Activated naive CD8-positive, alpha-beta T cell treated with anti-CD3 and anti-CD28 coated beads, Interleukin-2, amount 10 ng/mL, durations not matched to agents 7 days and 5 days (primary cell): ENCODE results near the gene COL18A1. TPM values are rescaled to one million over a fixed set of nuclear protein-coding genes. Genes with fewer than 3 reads are reported as not detected.
A peak's percentile ranks its signal among the peaks of the same experiment; 100 is the strongest.

Experiments used
- ATAC-seq: fragments of 150-1000 bp; cut with Tn5 transposase; one replicate; pipeline ENCODE4 v1.10.0; 2021; ENCODE audit warnings: low read depth, moderate library complexity
- POLR2A ChIA-PET: fragments of 350-600 bp; sonication (Branson Sonifier 250); formaldehyde crosslinking; loops from one replicate; lab custom pipeline; 2021; ENCODE audit warnings: antibody characterized with exemption; lab: Charles Lee
- DNase-seq: peaks from one replicate; pipeline ENCODE4 v3.0.0; 2021
- H3K27ac Mint-ChIP-seq: one replicate; pipeline ENCODE4 v1.8.0; 2022; ENCODE audit warnings: mild to moderate bottlenecking, mixed read lengths
- H3K27me3 Mint-ChIP-seq: one replicate; pipeline ENCODE4 v1.8.0; 2022; ENCODE audit warnings: mild to moderate bottlenecking, moderate library complexity, mixed read lengths
- H3K36me3 Mint-ChIP-seq: one replicate; pipeline ENCODE4 v1.8.0; 2021; ENCODE audit warnings: mild to moderate bottlenecking, mixed read lengths
- H3K4me1 Mint-ChIP-seq: one replicate; pipeline ENCODE4 v1.8.0; 2021; ENCODE audit warnings: mixed read lengths
- H3K4me3 Mint-ChIP-seq: one replicate; pipeline ENCODE4 v1.8.0; 2022; ENCODE audit warnings: mild to moderate bottlenecking, moderate library complexity, mixed read lengths
- H3K9me3 Mint-ChIP-seq: one replicate; pipeline ENCODE4 v1.8.0; 2021; ENCODE audit warnings: mixed read lengths
- total RNA-seq, 2 experiments: library from RNA; stranded (reverse); gene quantifications; one replicate each; pipeline ENCODE4 v1.2.3, GENCODE V29; 2021

Gene COL18A1
- total RNA-seq, 2 experiments from 2014 or later: 12.5 to 12.8 TPM

DNA sequence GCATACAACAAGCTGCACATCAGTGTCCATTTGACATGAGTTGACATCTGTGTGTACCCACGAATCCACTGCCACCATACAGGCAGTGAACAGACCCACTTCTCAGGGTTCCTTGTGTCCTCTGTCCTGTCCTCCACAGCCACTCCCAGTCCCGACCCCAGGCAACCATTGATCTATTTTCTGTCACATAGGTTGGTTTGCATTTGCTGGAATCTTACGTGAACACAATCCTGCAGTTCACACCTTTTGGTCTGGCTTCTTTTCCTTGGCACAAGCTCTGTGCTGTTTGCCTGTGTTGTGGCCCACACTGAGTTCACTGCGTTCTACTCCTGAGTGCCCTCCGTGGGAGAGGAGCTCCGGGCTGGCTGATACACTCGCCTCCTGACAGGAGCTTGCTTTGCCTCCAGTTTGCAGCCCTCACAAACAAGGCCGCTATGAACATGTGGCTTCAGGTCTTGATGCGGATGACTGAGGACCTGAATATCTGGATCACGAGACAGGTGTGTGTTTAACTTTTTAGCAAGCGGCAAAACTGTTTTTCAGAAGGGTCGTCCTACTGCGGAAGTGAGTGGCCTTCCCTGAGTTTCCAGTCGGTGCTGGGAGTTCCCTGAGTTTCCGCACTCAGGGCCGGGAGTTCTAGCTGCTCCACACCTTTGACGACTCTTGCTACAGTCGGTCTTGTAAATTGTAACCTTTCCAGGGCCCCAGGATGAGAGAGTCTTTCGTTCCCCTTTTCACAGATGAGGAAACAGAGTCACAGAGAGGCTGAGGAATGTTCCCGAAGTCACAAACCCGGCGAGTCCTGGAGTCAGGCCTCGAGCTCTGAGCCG, 13.0 kb upstream of the COL18A1 start:
- DNase-seq: peak; percentile 5
- POLR2A ChIA-PET: no interaction called here
- Mint-ChIP-seq H3K4me1 (no peaks in the 10 kb centered on the region), H3K36me3 (no peaks in the 10 kb centered on the region), H3K27me3 (peaks cover 7% of the 10 kb centered on the region), H3K9me3 (no peaks in the 10 kb centered on the region), H3K27ac (no peak overlapping the region), H3K4me3 (no peak overlapping the region)
- ATAC-seq: no peak

DNA sequence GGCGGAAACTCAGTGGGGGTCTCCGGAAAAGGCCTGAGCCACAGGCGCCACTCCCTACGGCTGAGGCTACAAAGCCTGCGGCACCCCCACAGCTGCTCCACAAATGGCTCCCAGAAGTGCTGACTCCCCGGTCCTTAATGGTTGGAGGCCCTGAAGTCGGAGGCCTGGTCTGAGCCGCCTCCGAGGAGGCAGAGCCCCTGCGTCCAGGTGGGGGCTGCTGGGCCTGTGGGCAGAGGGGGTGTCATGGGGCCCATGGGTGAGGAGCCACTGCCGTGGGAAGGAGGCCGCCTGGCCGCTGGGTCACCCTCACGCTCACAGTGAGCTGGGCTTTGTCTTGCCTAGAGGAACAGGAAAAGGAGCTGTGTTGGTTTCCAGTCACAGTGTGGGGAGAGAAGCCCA, 12.4 kb upstream of the COL18A1 start:
- H3K27ac Mint-ChIP-seq: no peak overlapping the region
- POLR2A ChIA-PET: no interaction called here
- DNase-seq (peak; percentile 15), ATAC-seq (no peak)
- no peaks in the 10 kb centered on the region for H3K4me1 Mint-ChIP-seq
- H3K27me3 Mint-ChIP-seq: peaks cover 7% of the 10 kb centered on the region
- H3K4me3 Mint-ChIP-seq: no peak overlapping the region
- H3K9me3 Mint-ChIP-seq: no peaks in the 10 kb centered on the region
- no peaks in the 10 kb centered on the region for H3K36me3 Mint-ChIP-seq

DNA sequence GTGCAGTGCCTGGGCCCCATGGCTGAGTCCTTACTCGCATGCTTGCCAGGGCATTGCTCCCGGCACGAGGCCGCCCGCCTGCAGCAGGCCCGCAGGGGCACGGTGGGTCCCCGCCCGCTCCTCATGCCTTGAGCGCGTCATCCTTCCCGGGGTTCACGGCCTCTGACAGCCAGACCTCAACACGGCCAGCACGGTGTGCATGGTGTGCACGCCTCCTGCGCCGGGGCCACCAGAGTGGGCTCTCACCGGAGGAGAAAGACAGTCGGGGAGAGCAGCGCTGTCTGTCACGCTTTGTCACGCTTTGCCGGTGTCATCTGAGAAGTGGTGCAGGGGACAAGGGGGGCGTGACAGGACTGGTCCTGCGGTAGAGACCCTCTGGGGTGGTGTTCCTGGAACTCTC, 11.9 kb upstream of the COL18A1 start:
- Mint-ChIP-seq H3K9me3 (no peaks in the 10 kb centered on the region), H3K27ac (no peak overlapping the region), H3K36me3 (no peaks in the 10 kb centered on the region), H3K4me1 (no peaks in the 10 kb centered on the region), H3K4me3 (no peak overlapping the region), H3K27me3 (peaks cover 7% of the 10 kb centered on the region)
- POLR2A ChIA-PET: no interaction called here
- ATAC-seq: no peak
- DNase-seq: peak; percentile 17

DNA sequence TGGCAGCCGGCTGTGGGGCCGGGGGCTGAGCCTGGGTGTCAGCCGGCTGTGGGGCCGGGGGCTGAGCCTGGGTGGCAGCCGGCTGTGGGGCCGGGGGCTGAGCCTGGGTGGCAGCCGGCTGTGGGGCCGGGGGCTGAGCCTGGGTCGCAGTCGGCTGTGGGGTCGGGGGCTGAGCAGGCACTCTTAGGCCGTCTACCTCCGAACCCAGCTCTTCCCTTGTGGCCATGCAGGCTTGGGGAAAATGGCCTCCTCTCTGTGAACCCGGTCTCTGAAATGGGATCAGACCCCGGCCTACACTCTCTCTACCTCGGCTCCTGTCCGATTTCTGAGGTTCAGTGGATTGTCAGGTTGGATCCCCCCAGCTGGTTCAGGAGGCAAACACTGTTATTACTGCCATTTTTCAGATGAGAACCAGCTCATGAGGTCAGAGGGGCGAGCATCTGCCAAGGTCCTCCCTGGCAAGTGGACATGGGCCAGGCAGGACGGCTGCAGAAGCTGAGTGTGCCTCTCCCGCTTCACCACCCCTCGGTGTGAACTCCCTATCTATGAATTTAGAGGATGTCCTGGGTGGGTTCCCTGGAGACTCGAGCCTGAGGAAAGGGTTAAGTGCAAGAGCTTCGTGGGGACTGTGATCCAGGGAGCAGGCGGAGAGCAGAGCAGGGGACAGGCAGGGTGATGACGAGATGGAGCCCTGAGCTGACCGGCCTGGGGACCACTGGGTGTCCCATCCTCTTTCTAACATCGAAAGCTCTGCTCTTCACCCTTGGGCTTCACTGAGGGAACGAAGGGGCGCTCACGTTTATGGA, 10.9 kb upstream of the COL18A1 start:
- Mint-ChIP-seq H3K36me3 (no peaks in the 10 kb centered on the region), H3K4me3 (no peak overlapping the region), H3K27ac (no peak overlapping the region), H3K4me1 (no peaks in the 10 kb centered on the region), H3K9me3 (no peaks in the 10 kb centered on the region), H3K27me3 (peaks cover 12% of the 10 kb centered on the region)
- DNase-seq (peak; percentile 13), ATAC-seq (no peak)
- POLR2A ChIA-PET: no interaction called here

DNA sequence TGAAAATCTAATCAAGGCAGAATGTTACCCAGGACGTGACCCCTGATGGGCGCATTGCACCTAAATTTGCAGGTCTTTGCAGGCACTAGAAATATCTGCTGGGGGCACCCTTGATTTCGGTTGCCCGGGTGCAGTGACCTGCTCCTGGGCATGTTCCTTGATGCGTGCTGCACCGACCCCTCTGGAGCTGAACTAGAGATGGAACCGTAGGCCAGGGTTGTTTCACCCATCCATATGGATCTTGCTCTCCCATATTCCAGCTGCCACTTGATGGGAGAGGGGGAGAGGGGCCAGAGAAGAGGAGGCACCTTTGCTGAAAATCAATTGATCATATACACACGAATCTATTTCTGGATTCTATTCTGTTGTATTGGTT, 8.4 kb upstream of the COL18A1 start:
- Mint-ChIP-seq H3K27ac (no peak overlapping the region), H3K36me3 (no peaks in the 10 kb centered on the region), H3K4me3 (no peak overlapping the region), H3K4me1 (no peaks in the 10 kb centered on the region), H3K9me3 (peaks cover 6% of the 10 kb centered on the region), H3K27me3 (peaks cover 33% of the 10 kb centered on the region)
- POLR2A ChIA-PET: no interaction called here
- DNase-seq (peak; percentile 7), ATAC-seq (no peak)

DNA sequence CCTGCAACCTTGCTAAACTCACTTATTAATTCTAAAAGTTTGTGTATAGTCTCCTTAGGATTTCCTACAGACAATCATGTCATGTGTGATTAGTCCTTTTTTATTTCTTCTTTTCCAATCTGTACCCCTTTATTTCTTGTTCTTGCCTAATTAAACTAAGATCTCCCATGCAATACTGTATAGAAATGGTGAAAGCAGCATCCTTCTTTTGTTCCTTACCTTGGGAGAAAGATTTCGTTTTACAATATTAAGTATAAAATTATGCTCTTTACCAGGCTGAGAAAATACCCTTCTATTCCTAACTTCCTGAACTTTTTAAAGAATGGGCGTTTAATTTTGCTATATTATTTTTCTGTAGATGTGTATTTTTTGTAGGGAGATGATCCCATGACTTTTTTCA, 7.6 kb upstream of the COL18A1 start:
- H3K27me3 Mint-ChIP-seq: peaks cover 40% of the 10 kb centered on the region
- peaks cover 6% of the 10 kb centered on the region for H3K9me3 Mint-ChIP-seq
- no peak for DNase-seq
- no peak overlapping the region for H3K27ac Mint-ChIP-seq
- H3K4me3 Mint-ChIP-seq: no peak overlapping the region
- no peaks in the 10 kb centered on the region for H3K36me3 Mint-ChIP-seq
- POLR2A ChIA-PET: no interaction called here
- no peaks in the 10 kb centered on the region for H3K4me1 Mint-ChIP-seq
- no peak for ATAC-seq

DNA sequence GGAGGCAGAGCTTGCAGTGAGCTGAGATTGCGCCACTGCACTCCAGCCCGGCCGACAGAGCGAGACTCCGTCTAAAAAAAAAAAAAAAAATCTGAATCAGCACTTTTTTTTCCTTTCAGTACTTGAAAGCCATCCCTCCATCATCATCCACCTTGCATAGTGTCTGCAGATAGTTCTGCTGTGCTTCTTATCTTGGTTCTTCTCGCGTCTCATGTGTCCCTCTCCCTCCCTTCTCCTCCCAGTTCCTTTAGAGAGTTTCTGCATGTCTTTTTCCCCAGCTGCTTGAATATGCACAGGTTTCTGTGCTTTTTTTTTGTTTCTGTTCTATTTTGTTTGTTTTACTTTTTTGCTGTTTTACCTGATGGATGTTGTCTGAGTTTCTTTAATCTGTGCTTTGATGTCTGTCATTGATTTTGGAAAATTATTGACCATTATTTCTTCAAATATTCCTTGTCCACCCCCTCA, 3.9 kb upstream of the COL18A1 start:
- Mint-ChIP-seq H3K27me3 (peaks cover 51% of the 10 kb centered on the region), H3K4me1 (peaks cover 3% of the 10 kb centered on the region), H3K9me3 (peaks cover 6% of the 10 kb centered on the region), H3K36me3 (no peaks in the 10 kb centered on the region), H3K27ac (no peak overlapping the region), H3K4me3 (no peak overlapping the region)
- DNase-seq (no peak), ATAC-seq (no peak)
- POLR2A ChIA-PET: no interaction called here

DNA sequence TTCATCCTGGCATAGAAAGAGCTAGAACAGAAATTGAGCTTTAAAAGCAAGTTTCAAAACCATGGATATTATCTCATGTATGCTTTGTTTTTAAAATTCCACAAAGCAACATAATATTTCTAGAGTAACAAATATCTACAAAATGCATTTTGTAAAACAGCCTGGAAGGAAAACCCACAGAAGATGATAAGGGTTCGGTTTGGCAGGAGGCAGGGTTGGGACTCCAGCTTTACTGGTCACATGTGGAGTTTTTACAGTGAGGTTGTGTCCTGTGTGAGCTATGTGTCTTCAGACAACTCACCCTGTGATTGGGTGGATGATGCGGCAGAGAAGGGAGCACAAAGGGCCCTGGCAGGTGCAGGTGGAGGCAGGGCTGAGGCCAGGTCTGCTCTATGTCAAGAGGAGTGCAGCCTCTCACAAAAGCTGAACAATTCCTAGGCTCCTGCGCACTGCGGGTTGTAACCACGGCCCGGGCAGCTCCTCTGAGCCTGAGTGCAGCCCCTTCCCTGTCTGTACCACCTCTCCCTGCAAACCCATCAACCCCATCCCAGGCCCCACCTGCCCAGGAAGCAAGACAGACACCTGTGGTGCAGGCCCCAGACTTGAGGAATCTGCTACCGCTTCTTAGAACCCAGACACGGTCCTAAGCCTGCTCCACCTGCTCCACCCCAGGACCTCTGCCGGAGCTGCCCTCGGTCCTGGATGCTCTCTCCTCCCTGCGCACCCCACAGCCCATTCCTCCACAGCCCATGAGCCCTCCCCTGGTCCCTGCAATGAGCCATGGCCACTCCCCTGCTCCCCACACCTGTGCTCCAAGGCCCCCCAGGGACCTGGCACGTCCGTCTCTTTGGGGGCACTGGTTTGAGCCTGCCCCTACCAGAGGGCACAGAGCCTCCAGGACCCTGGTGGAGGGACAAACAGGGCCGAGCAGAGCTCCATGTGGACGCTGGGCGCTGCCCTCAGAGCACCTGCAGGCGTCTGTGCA, 2.8 kb upstream of the COL18A1 start:
- POLR2A ChIA-PET: no interaction called here
- peaks cover 6% of the 10 kb centered on the region for H3K9me3 Mint-ChIP-seq

GRCh38 chr21:45403133-45403824, 1.7 kb upstream of the COL18A1 start:
- H3K36me3 Mint-ChIP-seq: no peaks in the 10 kb centered on the region
- no peak for ATAC-seq
- H3K4me3 Mint-ChIP-seq: peak overlapping the region; percentile 47

More for the DNA sequence above, 2.8 kb upstream of the COL18A1 start:
- peaks cover 61% of the 10 kb centered on the region for H3K27me3 Mint-ChIP-seq
- H3K36me3 Mint-ChIP-seq: no peaks in the 10 kb centered on the region
- no peak overlapping the region for H3K27ac Mint-ChIP-seq
- peaks cover 3% of the 10 kb centered on the region for H3K4me1 Mint-ChIP-seq
- ATAC-seq: no peak
- no peak overlapping the region for H3K4me3 Mint-ChIP-seq
- DNase-seq: no peak

GRCh38 chr21:45403825-45404729, 888 bp upstream of the COL18A1 start:
- DNase-seq (no peak), ATAC-seq (peak; percentile 4)
- Mint-ChIP-seq H3K4me3 (peak overlapping the region; percentile 53), H3K9me3 (peaks cover 6% of the 10 kb centered on the region), H3K27me3 (peaks cover 64% of the 10 kb centered on the region), H3K4me1 (peaks cover 3% of the 10 kb centered on the region), H3K36me3 (no peaks in the 10 kb centered on the region), H3K27ac (no peak overlapping the region)
- POLR2A ChIA-PET: no interaction called here

More at GRCh38 chr21:45403133-45403824, 1.7 kb upstream of the COL18A1 start:
- no peak for DNase-seq
- Mint-ChIP-seq H3K4me1 (peaks cover 3% of the 10 kb centered on the region), H3K27ac (no peak overlapping the region), H3K9me3 (peaks cover 6% of the 10 kb centered on the region), H3K27me3 (peaks cover 68% of the 10 kb centered on the region)
- POLR2A ChIA-PET: no interaction called here

- POLR2A ChIA-PET: no interaction called here
- H3K27me3 Mint-ChIP-seq: peaks cover 54% of the 10 kb centered on the region
- no peaks in the 10 kb centered on the region for H3K36me3 Mint-ChIP-seq
- H3K27ac Mint-ChIP-seq: no peak overlapping the region
- ATAC-seq (no peak), DNase-seq (no peak)
- peaks cover 3% of the 10 kb centered on the region for H3K4me1 Mint-ChIP-seq
- peaks cover 6% of the 10 kb centered on the region for H3K9me3 Mint-ChIP-seq
- no peak overlapping the region for H3K4me3 Mint-ChIP-seq
These were observed 380 bp downstream of the COL18A1 start for GRCh38 chr21:45405271-45405818.
